22Rv1 (cell line): ENCODE measurements around the gene COL28A1.
"Not testable (repeated sequence)": the region's sequence is repeated elsewhere in the genome, so short reads cannot be mapped to it uniquely, and the experiment has no call there.

Experiments
- H3K27ac ChIP-seq: fragments of 450-650 bp; 2 replicates; pipeline ENCODE4 v1.5.1; 2017
- CTCF ChIP-seq: fragments of 450-650 bp; IDR thresholded peaks from 2 replicates; pipeline ENCODE4 v1.5.1; 2017; ENCODE audit warnings: mild to moderate bottlenecking
- ZFX ChIP-seq: fragments of 450-650 bp; IDR thresholded peaks from 2 replicates; pipeline ENCODE4 v1.6.1; 2017; ENCODE audit warnings: antibody characterized with exemption, borderline replicate concordance

Gene COL28A1

GRCh38 chr7:7476381-7476780 is 59.3 kb downstream of the COL28A1 start:
- H3K27ac ChIP-seq, result no peak overlapping the region
- no peak for TF ChIP-seq CTCF
- TF ChIP-seq ZFX, result no peak

GRCh38 chr7:7475601-7476000 is 60.1 kb downstream of the COL28A1 start:
- H3K27ac ChIP-seq, result no peak overlapping the region
- TF ChIP-seq ZFX, result no peak
- TF ChIP-seq CTCF, result no peak

- no peak overlapping the region for H3K27ac ChIP-seq
- TF ChIP-seq ZFX (no peak), CTCF (no peak)
These were observed 61.2 kb downstream of the COL28A1 start for GRCh38 chr7:7474436-7474835.

GRCh38 chr7:7464991-7465765 is 70.5 kb downstream of the COL28A1 start:
- not testable (repeated sequence) for H3K27ac ChIP-seq

- peak overlapping the region; percentile 84 for H3K27ac ChIP-seq
- TF ChIP-seq ZFX, result no peak
- TF ChIP-seq CTCF, result no peak
These were observed 81.7 kb downstream of the COL28A1 start for GRCh38 chr7:7454000-7454399.

- peak overlapping the region; percentile 84 for H3K27ac ChIP-seq
- TF ChIP-seq CTCF, result no peak
- TF ChIP-seq ZFX, result no peak
These were observed 83.0 kb downstream of the COL28A1 start for GRCh38 chr7:7452652-7453051.

- H3K27ac ChIP-seq, result no peak overlapping the region
- TF ChIP-seq ZFX, result no peak
- TF ChIP-seq CTCF, result no peak
These were observed 83.6 kb downstream of the COL28A1 start for GRCh38 chr7:7452119-7452518.

GRCh38 chr7:7449055-7449454 is 86.6 kb downstream of the COL28A1 start:
- TF ChIP-seq ZFX, result no peak
- no peak for TF ChIP-seq CTCF
- no peak overlapping the region for H3K27ac ChIP-seq
